Spleen (tissue), 11 donors: ENCODE results near the gene CKM. TPM values are rescaled to one million over a fixed set of nuclear protein-coding genes. Genes with fewer than 3 reads are reported as not detected.

Source experiments
- DNase-seq: peaks from one replicate; pipeline ENCODE4 v3.0.0-alpha.2; 2020
- H3K27ac ChIP-seq, 8 donors: fragments of 200-600 bp; sonication (generic) in 7 of 8; 1 replicate in 4 of 8; 2 replicates in 4 of 8; pipeline versions ENCODE4 v1.5.0 to v1.8.0; 2016 to 2021; ENCODE audit warnings: inconsistent platforms in 4 of 8, mild to moderate bottlenecking in 4 of 8, moderate library complexity in 1 of 8
- H3K27me3 ChIP-seq, 7 donors: fragments of 200-600 bp; sonication (generic) in 6 of 7; replicated peaks in 1 of 7; 1 replicate in 4 of 7; 2 replicates in 3 of 7; pipeline versions ENCODE4 v1.5.0 to v1.8.0; 2016 to 2021; ENCODE audit warnings: inconsistent platforms in 3 of 7, mild to moderate bottlenecking in 1 of 7
- H3K36me3 ChIP-seq, 6 donors: fragments of 200-600 bp; sonication (generic) in 5 of 6; 1 replicate in 4 of 6; 2 replicates in 2 of 6; pipeline versions ENCODE4 v1.5.0 to v1.8.0; 2016 to 2021; ENCODE audit warnings: inconsistent platforms in 2 of 6
- H3K4me1 ChIP-seq, 6 donors: fragments of 200-600 bp; sonication (generic) in 5 of 6; 1 replicate in 3 of 6; 2 replicates in 3 of 6; pipeline versions ENCODE4 v1.5.0 to v1.8.0; 2016 to 2021; ENCODE audit warnings: inconsistent platforms in 3 of 6
- H3K4me3 ChIP-seq, 8 donors: fragments of 200-600 bp; sonication (generic) in 7 of 8; 1 replicate in 4 of 8; 2 replicates in 4 of 8; pipeline versions ENCODE4 v1.5.0 to v1.8.0; 2016 to 2021; ENCODE audit warnings: inconsistent platforms in 4 of 8, mild to moderate bottlenecking in 4 of 8, moderate library complexity in 2 of 8
- H3K9me3 ChIP-seq, 8 donors: fragments of 200-600 bp; sonication (generic) in 7 of 8; 1 replicate in 4 of 8; 2 replicates in 4 of 8; pipeline versions ENCODE4 v1.5.0 to v1.8.0; 2016 to 2021; ENCODE audit warnings: inconsistent platforms in 4 of 8
- POLR2A ChIP-seq, 3 donors: fragments of 450-650 bp; IDR thresholded peaks; one replicate each; pipeline ENCODE4 v1.5.1; 2017; ENCODE audit warnings: antibody characterized with exemption in 3 of 3, mild to moderate bottlenecking in 1 of 3
- POLR2AphosphoS5 ChIP-seq, 3 donors: sonication (generic); formaldehyde crosslinking; IDR thresholded peaks; one replicate each; pipeline ENCODE4 v1.5.1; 2017; ENCODE audit warnings: antibody characterized with exemption in 3 of 3
- WGBS, 5 donors: extraction: QIAGEN DNeasy Blood & Tissue Kit in 3 of 5; methylation state at CpG; one replicate each; pipeline versions ENCODE4 v1.1.5 to v1.1.7; 2013 to 2018; 5-methylcytosine and 5-hydroxymethylcytosine counted together
- intact Hi-C: fragments of 100-400 bp; cut with DNase I; formaldehyde crosslinking; loops from one replicate; pipeline ENCODE4 v1.15.0; 2023; ENCODE audit warnings: low total_unique reads
- polyA plus RNA-seq, 3 donors: library from polyadenylated mRNA; stranded (reverse); fragments of 200-250 nt; gene quantifications; one replicate each; pipeline ENCODE4 v1.2.1, GENCODE V29; 2013
- total RNA-seq, 7 donors: library from RNA; depleted of rRNA in 3 of 7; stranded (reverse); fragments of >200 nt in 3 of 7; fragmentation: NEBNext Ultra II Directional in 4 of 7; extraction: Animal tissue kit (Norgen Biotek cat#: 25700) in 4 of 7; gene quantifications; one replicate each; pipeline versions ENCODE4 v1.1.0 to v1.2.1, GENCODE V29; 2016 to 2021
- TF ChIP-seq, protein P1 (sequence below), 11 experiments: fragments of 200-600 bp in 7 of 11; fragments of 450-650 bp in 4 of 11; sonication (generic) in 4 of 11; IDR thresholded peaks in 8 of 11; conservative IDR thresholded peaks in 3 of 11; 1 replicate in 7 of 11; 2 replicates in 4 of 11; pipeline versions ENCODE4 v1.4.0 to v1.8.0; 2016 to 2021; ENCODE audit warnings: antibody characterized with exemption in 11 of 11, inconsistent platforms in 4 of 11, mild to moderate bottlenecking in 1 of 11
- donor health status: healthy with polysubstance abuse.
- donor health status: DM: no; HTN: no; CAD: no; lungs with moderate emphysema.
- donor health status: DM: no; HTN: no; CAD: no.
- donor health status: Bipolar disorder and iron deficiency.
- donor health status: healthy.
- donor health status: DM: no; HTN: no; CAD: no.
- donor health status: DM: yes; HTN: yes; CAD: no.

The CKM gene
- total and polyA plus RNA-seq, 10 donors: 0.29 to 4.4 (median 0.62) TPM; not detected in 6

GRCh38 chr19:45256836-45257235 is 65.8 kb downstream of the CKM start:
- Histone ChIP-seq H3K36me3 (peaks cover 0 to 29% (median 0%) of the 10 kb centered on the region in 6 donors), H3K27me3 (no peaks in the 10 kb centered on the region), H3K4me3 (no peak overlapping the region), H3K9me3 (no peaks in the 10 kb centered on the region), H3K4me1 (peaks cover 10 to 55% (median 35%) of the 10 kb centered on the region in 6 donors), H3K27ac (no peak overlapping the region)
- TF ChIP-seq, protein P1, sequence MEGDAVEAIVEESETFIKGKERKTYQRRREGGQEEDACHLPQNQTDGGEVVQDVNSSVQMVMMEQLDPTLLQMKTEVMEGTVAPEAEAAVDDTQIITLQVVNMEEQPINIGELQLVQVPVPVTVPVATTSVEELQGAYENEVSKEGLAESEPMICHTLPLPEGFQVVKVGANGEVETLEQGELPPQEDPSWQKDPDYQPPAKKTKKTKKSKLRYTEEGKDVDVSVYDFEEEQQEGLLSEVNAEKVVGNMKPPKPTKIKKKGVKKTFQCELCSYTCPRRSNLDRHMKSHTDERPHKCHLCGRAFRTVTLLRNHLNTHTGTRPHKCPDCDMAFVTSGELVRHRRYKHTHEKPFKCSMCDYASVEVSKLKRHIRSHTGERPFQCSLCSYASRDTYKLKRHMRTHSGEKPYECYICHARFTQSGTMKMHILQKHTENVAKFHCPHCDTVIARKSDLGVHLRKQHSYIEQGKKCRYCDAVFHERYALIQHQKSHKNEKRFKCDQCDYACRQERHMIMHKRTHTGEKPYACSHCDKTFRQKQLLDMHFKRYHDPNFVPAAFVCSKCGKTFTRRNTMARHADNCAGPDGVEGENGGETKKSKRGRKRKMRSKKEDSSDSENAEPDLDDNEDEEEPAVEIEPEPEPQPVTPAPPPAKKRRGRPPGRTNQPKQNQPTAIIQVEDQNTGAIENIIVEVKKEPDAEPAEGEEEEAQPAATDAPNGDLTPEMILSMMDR (IDR thresholded peaks at IDR 0.05 in 8 of 11, conservative IDR thresholded peaks at IDR 0.05 in 3 of 11): no peak
- TF ChIP-seq POLR2A (IDR thresholded peaks at IDR 0.05) (no peak), POLR2AphosphoS5 (IDR thresholded peaks at IDR 0.05) (no peak)
- 93 to 97% (median 95%) methylated on average over 4 of the region's 4 CpGs for WGBS, 5 donors
- intact Hi-C loops: no loop called here
- DNase-seq: no peak

Other genes starting within 250 kb of the CKM start
- gene ZNF296, start 246.4 kb downstream of the CKM start, total RNA-seq: 1 to 10 TPM; 3.9 to 7.5 (median 6.4) TPM
- 10 to 100 TPM in 1 of 3 donors, 1 to 10 TPM in 2; 7.3 to 11.9 (median 8.8) TPM for gene ZNF296, start 246.4 kb downstream of the CKM start, polyA plus RNA-seq
- 10 to 100 TPM; 19.6 to 33.4 (median 23.1) TPM for gene GEMIN7, start 243.6 kb downstream of the CKM start, total RNA-seq
- 10 to 100 TPM; 43.6 to 51.1 (median 49.7) TPM for gene GEMIN7, start 243.6 kb downstream of the CKM start, polyA plus RNA-seq
- gene PPP1R37, start 229.7 kb downstream of the CKM start, total RNA-seq: 10 to 100 TPM; 16.2 to 27.1 (median 19.6) TPM
- gene PPP1R37, start 229.7 kb downstream of the CKM start, polyA plus RNA-seq: 10 to 100 TPM; 14.3 to 36.7 (median 20.3) TPM
- gene NKPD1, start 161.9 kb downstream of the CKM start, total RNA-seq: under 1 TPM in 6 of 7 donors, not detected in 1; 0.20 to 0.77 (median 0.23) TPM
- gene NKPD1, start 161.9 kb downstream of the CKM start, polyA plus RNA-seq: under 1 TPM; 0.17 to 0.21 (median 0.19) TPM
- 10 to 100 TPM; 25.9 to 46.6 (median 36.3) TPM for gene TRAPPC6A, start 144.6 kb downstream of the CKM start, total RNA-seq
- gene TRAPPC6A, start 144.6 kb downstream of the CKM start, polyA plus RNA-seq: 100 to 1,000 TPM in 2 of 3 donors, 10 to 100 TPM in 1; 66.4 to 109 (median 105) TPM
- 10 to 100 TPM; 14.7 to 31.7 (median 17.9) TPM for gene BLOC1S3, start 144.1 kb downstream of the CKM start, total RNA-seq
- 1 to 10 TPM; 5.0 to 7.4 (median 7.4) TPM for gene BLOC1S3, start 144.1 kb downstream of the CKM start, polyA plus RNA-seq
- 10 to 100 TPM in 6 of 7 donors, 1 to 10 TPM in 1; 8.7 to 22.7 (median 16.4) TPM for gene EXOC3L2, start 77.5 kb downstream of the CKM start, total RNA-seq
- 1 to 10 TPM; 1.9 to 9.0 (median 2.5) TPM for gene EXOC3L2, start 77.5 kb downstream of the CKM start, polyA plus RNA-seq
- 10 to 100 TPM; 17.9 to 45.8 (median 31.3) TPM for gene MARK4, start 71.6 kb downstream of the CKM start, total RNA-seq
- 10 to 100 TPM in 1 of 3 donors, 1 to 10 TPM in 2; 6.5 to 12.7 (median 6.9) TPM for gene MARK4, start 71.6 kb downstream of the CKM start, polyA plus RNA-seq
- under 1 TPM in 1 of 7 donors, not detected in 6; 0.87 TPM for gene KLC3, start 17.9 kb upstream of the CKM start, total RNA-seq
- gene KLC3, start 17.9 kb upstream of the CKM start, polyA plus RNA-seq: under 1 TPM; 0.05 to 0.10 (median 0.07) TPM
- 10 to 100 TPM; 12.2 to 22.1 (median 14.7) TPM for gene ERCC2, start 47.7 kb upstream of the CKM start, total RNA-seq
- gene ERCC2, start 47.7 kb upstream of the CKM start, polyA plus RNA-seq: 10 to 100 TPM; 11.5 to 19.1 (median 17.3) TPM
- gene PPP1R13L, start 82.2 kb upstream of the CKM start, total RNA-seq: 10 to 100 TPM in 5 of 7 donors, 1 to 10 TPM in 2; 3.9 to 18.1 (median 12.5) TPM
- 10 to 100 TPM in 1 of 3 donors, 1 to 10 TPM in 2; 7.5 to 13.2 (median 8.8) TPM for gene PPP1R13L, start 82.2 kb upstream of the CKM start, polyA plus RNA-seq
- 1 to 10 TPM; 2.6 to 4.3 (median 3.1) TPM for gene POLR1G, start 83.8 kb upstream of the CKM start, total RNA-seq
- gene POLR1G, start 83.8 kb upstream of the CKM start, polyA plus RNA-seq: 1 to 10 TPM; 2.1 to 4.3 (median 2.5) TPM
- 10 to 100 TPM; 47.3 to 69.4 (median 59.7) TPM for gene ERCC1, start 101.0 kb upstream of the CKM start, total RNA-seq
- 10 to 100 TPM; 45.3 to 54.6 (median 50.0) TPM for gene ERCC1, start 101.0 kb upstream of the CKM start, polyA plus RNA-seq
- gene FOSB, start 145.1 kb upstream of the CKM start, total RNA-seq: 10 to 100 TPM in 2 of 7 donors, 1 to 10 TPM in 4, under 1 TPM in 1; 0.92 to 41.7 (median 1.6) TPM
- 1 to 10 TPM in 2 of 3 donors, under 1 TPM in 1; 0.42 to 2.2 (median 1.3) TPM for gene FOSB, start 145.1 kb upstream of the CKM start, polyA plus RNA-seq
- gene RTN2, start 174.2 kb upstream of the CKM start, total RNA-seq: 10 to 100 TPM in 6 of 7 donors, 1 to 10 TPM in 1; 9.2 to 22.6 (median 15.1) TPM
- 1 to 10 TPM; 4.9 to 7.9 (median 7.6) TPM for gene RTN2, start 174.2 kb upstream of the CKM start, polyA plus RNA-seq
- gene PPM1N, start 175.6 kb upstream of the CKM start, total RNA-seq: 10 to 100 TPM in 2 of 7 donors, 1 to 10 TPM in 5; 6.3 to 21.4 (median 9.6) TPM
- 10 to 100 TPM in 2 of 3 donors, 1 to 10 TPM in 1; 9.5 to 13.4 (median 10.7) TPM for gene PPM1N, start 175.6 kb upstream of the CKM start, polyA plus RNA-seq
- 100 to 1,000 TPM; 146 to 386 (median 221) TPM for gene VASP, start 184.6 kb upstream of the CKM start, total RNA-seq
- gene VASP, start 184.6 kb upstream of the CKM start, polyA plus RNA-seq: 100 to 1,000 TPM; 154 to 210 (median 161) TPM